ENCODE measurements around the gene PLK5.

The PLK5 gene

DNA sequence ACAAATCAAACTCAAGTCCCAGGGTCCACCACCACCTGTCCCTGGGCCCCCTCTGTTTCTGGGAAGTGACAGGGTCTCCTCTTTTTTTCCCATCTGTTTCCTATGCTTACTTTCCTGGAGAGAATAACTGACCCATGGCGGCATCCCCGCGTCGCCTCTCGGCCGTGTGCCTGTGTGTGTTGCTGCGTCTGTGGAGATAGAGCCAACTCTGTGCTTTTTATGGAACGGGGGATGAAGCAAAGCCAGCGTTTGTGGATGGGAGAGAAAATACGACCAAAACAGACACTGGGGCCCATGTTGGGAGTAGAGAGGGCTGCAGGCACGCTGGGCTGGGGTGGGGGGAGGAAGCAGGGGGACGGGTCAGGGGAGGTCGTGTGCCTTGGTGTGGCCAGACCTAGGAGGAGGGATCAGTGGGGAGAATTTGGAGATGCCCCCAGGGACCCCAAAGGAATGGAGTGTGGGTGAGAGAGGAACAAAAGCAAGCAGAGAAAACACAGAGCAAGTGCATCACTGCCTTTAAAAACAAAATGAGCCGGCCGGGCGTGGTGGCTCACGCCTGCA is 16.6 kb downstream of the PLK5 start:
- TF ChIP-seq, protein P1, sequence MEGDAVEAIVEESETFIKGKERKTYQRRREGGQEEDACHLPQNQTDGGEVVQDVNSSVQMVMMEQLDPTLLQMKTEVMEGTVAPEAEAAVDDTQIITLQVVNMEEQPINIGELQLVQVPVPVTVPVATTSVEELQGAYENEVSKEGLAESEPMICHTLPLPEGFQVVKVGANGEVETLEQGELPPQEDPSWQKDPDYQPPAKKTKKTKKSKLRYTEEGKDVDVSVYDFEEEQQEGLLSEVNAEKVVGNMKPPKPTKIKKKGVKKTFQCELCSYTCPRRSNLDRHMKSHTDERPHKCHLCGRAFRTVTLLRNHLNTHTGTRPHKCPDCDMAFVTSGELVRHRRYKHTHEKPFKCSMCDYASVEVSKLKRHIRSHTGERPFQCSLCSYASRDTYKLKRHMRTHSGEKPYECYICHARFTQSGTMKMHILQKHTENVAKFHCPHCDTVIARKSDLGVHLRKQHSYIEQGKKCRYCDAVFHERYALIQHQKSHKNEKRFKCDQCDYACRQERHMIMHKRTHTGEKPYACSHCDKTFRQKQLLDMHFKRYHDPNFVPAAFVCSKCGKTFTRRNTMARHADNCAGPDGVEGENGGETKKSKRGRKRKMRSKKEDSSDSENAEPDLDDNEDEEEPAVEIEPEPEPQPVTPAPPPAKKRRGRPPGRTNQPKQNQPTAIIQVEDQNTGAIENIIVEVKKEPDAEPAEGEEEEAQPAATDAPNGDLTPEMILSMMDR (IDR thresholded peaks at IDR 0.05; ENCODE audit: borderline replicate concordance, insufficient read depth, low read depth, low read length), result no peak

DNA sequence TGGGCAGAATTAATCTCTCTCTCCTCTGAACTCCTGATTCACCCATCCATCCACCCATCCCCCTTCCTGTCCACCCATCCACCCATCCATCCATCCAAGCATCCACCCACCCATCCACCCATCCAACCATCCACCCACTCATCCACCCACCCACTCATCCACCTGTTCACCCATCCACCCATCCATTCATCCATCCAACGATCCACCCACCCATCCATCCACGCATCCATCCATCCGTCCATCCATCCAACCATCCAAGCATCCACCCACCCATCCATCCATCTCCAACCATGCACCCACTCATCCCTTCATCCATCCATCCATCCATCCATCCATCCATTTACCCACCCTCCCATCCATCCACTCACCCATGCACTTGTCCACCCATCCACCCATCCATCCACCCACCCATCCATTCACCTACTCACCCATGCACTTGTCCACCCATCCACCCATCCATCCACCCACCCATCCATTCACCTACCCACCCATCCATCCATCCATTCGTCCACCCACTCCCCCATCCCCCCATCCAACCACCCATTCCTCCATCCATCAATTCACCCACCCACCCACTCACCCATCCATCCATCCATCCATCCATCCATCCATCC is 25.6 kb downstream of the PLK5 start:
- TF ChIP-seq, protein P1 (IDR thresholded peaks at IDR 0.05; ENCODE audit: borderline replicate concordance, insufficient read depth, low read depth, low read length), result no peak

More for the DNA sequence above, 16.6 kb downstream of the PLK5 start:
- H3K4me3 ChIP-seq (ENCODE audit: low read depth, low read length), result no peak overlapping the region

DNA sequence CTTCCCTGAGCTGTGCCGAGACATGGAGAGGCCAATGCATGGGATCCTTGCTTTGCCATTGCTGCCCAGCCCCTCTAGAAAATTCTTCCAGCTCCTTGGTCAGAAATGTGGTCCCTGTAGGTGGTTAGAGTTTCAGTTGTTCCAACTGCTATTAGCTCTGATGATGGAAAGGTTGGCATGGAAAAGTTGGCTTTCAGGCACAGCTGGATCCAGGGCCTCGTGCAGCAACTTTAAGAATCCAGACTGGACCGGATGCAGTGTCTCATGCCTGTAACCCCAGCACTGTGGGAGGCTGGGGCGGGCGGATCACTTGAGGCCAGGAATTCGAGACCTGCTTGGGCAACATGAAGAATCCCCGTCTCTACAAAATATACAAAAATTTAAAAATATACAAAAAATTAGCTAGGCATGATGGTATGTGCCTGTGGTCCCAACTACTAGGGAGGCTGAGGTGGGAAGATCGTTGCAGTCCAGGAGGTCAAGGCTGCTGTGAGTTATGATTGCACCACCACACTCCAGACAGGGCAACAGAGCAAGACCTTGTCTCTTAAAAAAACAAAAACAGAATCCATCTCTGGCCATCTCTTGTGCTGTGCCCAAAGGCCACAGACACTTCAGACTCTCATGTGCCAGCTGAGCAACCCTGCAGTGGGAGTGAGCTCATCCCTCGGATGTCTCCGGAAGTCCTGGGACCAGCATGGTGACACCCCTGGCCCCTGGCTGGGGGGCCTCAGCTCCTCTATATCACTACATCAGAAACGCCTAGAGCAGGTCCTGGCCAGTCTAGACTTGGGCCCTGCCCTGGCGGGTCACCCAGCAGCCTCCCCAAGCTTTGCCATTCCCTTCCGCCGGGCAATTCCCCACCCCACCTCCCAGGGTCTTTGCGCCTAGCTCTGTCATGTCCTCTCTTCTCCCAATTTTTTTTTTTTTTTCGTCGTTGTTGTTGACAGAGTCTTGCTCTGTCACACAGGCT is 27.5 kb downstream of the PLK5 start:
- no peak overlapping the region for H3K4me3 ChIP-seq (ENCODE audit: low read depth, low read length)
- TF ChIP-seq, protein P1 (IDR thresholded peaks at IDR 0.05; ENCODE audit: borderline replicate concordance, insufficient read depth, low read depth, low read length), result no peak

More for the DNA sequence above, 25.6 kb downstream of the PLK5 start:
- H3K4me3 ChIP-seq (ENCODE audit: low read depth, low read length), result no peak overlapping the region

DNA sequence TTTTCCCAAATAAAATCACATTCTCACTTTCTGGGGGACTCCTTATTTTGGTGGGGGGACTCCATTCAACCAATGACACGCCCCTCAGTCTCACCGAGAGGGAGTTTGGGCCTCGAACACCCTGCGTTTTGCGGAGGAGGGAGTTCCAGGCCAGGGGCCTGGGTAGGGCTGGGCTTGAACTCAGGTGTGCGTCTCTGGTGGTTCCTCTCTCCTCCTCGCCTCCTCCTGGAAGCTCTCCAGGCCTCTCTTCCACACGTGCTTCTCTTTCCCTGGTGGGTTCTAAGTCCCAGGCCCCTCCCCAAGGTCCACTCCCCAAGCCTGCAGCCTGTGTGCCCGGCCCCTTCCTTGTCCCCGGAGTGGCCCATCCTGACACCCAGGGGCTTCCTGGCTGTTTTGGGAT is 29.5 kb downstream of the PLK5 start:
- no peak overlapping the region for H3K4me3 ChIP-seq (ENCODE audit: low read depth, low read length)
- TF ChIP-seq, protein P1 (IDR thresholded peaks at IDR 0.05; ENCODE audit: borderline replicate concordance, insufficient read depth, low read depth, low read length), result no peak

DNA sequence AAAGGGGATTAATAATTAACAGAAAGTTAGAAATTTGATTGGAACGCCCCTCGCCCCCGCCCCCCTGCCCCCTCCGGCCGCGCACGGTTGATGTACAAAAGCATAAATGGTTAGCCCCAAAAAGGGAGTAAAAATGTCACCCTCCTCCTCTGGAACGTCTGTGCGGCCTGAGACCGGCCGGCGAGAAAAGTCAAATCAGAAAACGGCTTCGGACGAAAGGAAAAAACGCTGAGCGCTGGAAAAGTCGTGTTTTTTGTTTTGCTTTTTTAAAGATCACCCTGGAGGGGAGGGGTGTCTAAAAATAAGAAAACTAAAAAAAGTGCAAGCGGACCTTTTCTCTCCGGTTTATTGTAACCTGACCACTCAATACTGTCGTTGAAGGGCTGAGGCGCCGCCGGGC is 31.1 kb downstream of the PLK5 start:
- TF ChIP-seq, protein P1 (IDR thresholded peaks at IDR 0.05; ENCODE audit: borderline replicate concordance, insufficient read depth, low read depth, low read length), result no peak
- H3K4me3 ChIP-seq (ENCODE audit: low read depth, low read length), result no peak overlapping the region

DNA sequence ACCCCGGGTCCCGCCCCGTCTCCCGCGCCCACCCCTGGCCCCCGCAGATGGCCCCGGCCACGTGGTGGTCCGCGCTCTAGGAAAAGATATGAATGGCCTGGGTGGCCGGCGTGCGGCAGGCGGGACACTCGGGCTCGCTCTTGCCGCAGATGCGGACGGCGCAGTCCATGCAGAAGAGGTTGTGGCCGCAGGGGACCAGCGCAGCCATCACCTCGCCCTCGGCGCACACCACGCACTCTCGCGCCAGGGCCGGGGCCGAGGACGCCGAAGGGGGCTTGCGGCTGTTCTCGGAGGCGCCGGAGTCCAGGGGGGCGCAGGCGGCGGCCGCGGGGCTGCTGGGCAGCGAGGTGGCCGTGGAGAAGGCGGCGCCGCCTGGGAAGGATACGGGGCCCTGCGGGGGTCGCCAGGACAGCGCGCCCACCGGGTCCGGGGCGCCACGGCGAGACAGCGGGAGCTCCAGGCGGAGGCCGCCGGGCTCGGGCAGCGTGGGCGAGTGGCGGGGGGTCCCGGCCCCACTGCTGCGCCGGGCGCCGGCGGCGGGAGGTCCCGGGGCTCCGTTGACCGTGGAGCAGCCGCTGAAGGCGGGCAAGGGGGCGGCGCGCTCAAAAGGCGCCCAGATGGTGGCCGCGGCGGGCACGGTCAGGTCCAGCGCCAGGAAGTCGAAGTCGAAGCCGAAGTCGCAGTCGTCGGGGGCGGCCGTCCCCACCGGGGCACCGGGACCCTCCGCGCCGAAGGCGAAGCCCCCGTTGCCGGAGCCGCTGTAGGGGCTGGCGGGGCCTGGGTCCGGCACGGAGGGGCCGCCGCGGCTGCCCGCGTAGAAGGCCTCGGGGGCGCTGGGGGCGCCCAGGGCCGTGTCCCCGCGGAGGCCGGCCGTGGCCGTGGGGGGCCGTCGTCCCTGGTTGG is 31.9 kb downstream of the PLK5 start:
- no peak overlapping the region for H3K4me3 ChIP-seq (ENCODE audit: low read depth, low read length)
- TF ChIP-seq, protein P1 (IDR thresholded peaks at IDR 0.05; ENCODE audit: borderline replicate concordance, insufficient read depth, low read depth, low read length), result no peak

All from GM12875 (cell line).